ENCODE measurements around the gene TMEM259. TPM values are rescaled to one million over a fixed set of nuclear protein-coding genes. Genes with fewer than 3 reads are reported as not detected.

The TMEM259 gene
- total and polyA plus RNA-seq, 7 donors: 67.1 to 133 (median 88.8) TPM

GRCh38 chr19:1000591-1001537 lies 20.1 kb downstream of the TMEM259 start:
- peaks cover 0 to 70% (median 31%) of the 10 kb centered on the region in 3 donors for H3K27me3 ChIP-seq (ENCODE audit: insufficient read depth in 3 of 3, low read length in 2 of 3)
- H3K9me3 ChIP-seq: no peaks in the 10 kb centered on the region
- H3K36me3 ChIP-seq (ENCODE audit: insufficient read depth in 1 of 2, low read depth in 1 of 2): no peaks in the 10 kb centered on the region
- intact Hi-C loops (cut with DNase I): loop anchor here in 1 of 2 donors (1.0 kb wide), 1 partner anchor 144 kb away; no protein-coding TSS in a partner anchor
- no peak overlapping the region for H3K27ac ChIP-seq
- WGBS, 3 donors: 3 to 5% (median 4%) methylated on average over 51 to 73 of the region's 73 CpGs
- no peak overlapping the region for H3K4me3 ChIP-seq
- ATAC-seq (no peak), DNase-seq (no peak)
- no peak for TF ChIP-seq CTCF (IDR thresholded peaks at IDR 0.05)
- no peaks in the 10 kb centered on the region for H3K4me1 ChIP-seq

DNA sequence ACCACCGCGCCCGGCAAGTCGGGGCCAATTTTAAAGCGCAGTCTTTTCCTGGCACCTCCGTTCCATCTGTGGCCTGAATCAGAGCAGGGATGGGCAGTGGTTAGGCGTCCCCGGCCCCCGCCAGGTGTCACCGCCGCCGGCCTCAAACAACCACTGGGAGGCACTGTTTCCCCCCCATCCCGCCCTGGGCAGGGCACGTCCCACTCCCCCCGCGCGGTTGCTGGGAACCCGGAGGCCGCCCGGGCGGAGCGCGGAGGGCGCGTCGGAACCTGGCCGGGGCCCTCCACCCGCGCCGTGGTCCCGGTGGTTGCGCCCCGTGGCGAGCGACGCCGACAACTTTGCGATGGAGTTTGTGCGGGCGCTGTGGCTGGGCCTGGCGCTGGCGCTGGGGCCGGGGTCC lies 20.8 kb downstream of the TMEM259 start, which contains the start of gene GRIN3B:
TSS of gene GRIN3B (plus strand) at position 325 of the 400 bp plus-strand sequence. CDS start at position 344, 19 bp downstream.
- Histone ChIP-seq H3K4me1 (no peaks in the 10 kb centered on the region), H3K4me3 (no peak within 1 kb of the TSS), H3K9me3 (no peaks in the 10 kb centered on the region), H3K27me3 (ENCODE audit: insufficient read depth in 3 of 3, low read length in 2 of 3) (peaks cover 0 to 76% (median 31%) of the 10 kb centered on the region in 3 donors), H3K36me3 (ENCODE audit: insufficient read depth in 1 of 2, low read depth in 1 of 2) (no peaks in the 10 kb centered on the region), H3K27ac (no peak within 1 kb of the TSS)
- intact Hi-C loops (cut with DNase I): no loop called here
- 1 to 2% (median 1%) methylated on average over 31 to 43 of the region's 43 CpGs for WGBS, 3 donors
- peak; percentile 31 for TF ChIP-seq CTCF (IDR thresholded peaks at IDR 0.05)
- peak; percentile 19 to 46 (median 40) for ATAC-seq
- DNase-seq: peak; percentile 66 to 76

DNA sequence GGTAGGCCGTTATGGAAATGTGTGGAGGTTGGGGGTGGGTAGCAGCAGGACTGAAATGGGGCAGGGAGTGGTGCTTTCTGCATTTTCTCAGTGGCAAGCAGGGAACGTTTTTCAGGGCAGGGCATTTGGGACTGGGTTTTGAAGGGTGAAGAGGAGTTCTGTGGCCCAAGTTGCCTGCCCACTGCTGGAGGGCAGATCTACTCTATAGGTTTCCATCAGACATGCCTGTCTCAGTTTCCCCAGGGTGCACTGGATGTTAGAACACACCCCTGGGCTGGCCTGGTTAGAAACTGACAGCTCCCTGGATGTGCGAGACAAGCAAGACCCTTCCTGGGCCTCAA lies 21.6 kb downstream of the TMEM259 start:
- no peak overlapping the region for H3K4me3 ChIP-seq
- intact Hi-C loops (cut with DNase I): no loop called here
- TF ChIP-seq CTCF (IDR thresholded peaks at IDR 0.05): no peak
- H3K27ac ChIP-seq: no peak overlapping the region
- H3K9me3 ChIP-seq: no peaks in the 10 kb centered on the region
- peaks cover 3 to 4% of the 10 kb centered on the region in 2 donors for H3K36me3 ChIP-seq (ENCODE audit: insufficient read depth in 1 of 2, low read depth in 1 of 2)
- ATAC-seq (no peak), DNase-seq (no peak)
- H3K27me3 ChIP-seq (ENCODE audit: insufficient read depth in 3 of 3, low read length in 2 of 3): peaks cover 0 to 76% (median 31%) of the 10 kb centered on the region in 3 donors
- WGBS, 3 donors: 54 to 59% (median 57%) methylated on average over 3 of the region's 3 CpGs
- H3K4me1 ChIP-seq: no peaks in the 10 kb centered on the region

- WGBS, 3 donors: 7 to 20% (median 14%) methylated on average over 6 of the region's 6 CpGs
- peaks cover 3 to 9% of the 10 kb centered on the region in 2 donors for H3K36me3 ChIP-seq (ENCODE audit: insufficient read depth in 1 of 2, low read depth in 1 of 2)
- DNase-seq (no peak), ATAC-seq (no peak)
- H3K4me1 ChIP-seq: no peaks in the 10 kb centered on the region
- H3K9me3 ChIP-seq: no peaks in the 10 kb centered on the region
- no peak overlapping the region for H3K27ac ChIP-seq
- no peak for TF ChIP-seq CTCF (IDR thresholded peaks at IDR 0.05)
- no peak overlapping the region for H3K4me3 ChIP-seq
- H3K27me3 ChIP-seq (ENCODE audit: insufficient read depth in 3 of 3, low read length in 2 of 3): peaks cover 0 to 70% (median 31%) of the 10 kb centered on the region in 3 donors
- intact Hi-C loops (cut with DNase I): no loop called here
Measured at GRCh38 chr19:998064-998463, 22.9 kb downstream of the TMEM259 start.
